Upper lobe of right lung (tissue), 1 donor: ENCODE results near the gene CFAP73. TPM values are rescaled to one million over a fixed set of nuclear protein-coding genes. Genes with fewer than 3 reads are reported as not detected.

Source experiments
- ATAC-seq: fragments of 200-7000 bp; cut with Tn5 transposase; one replicate; pipeline ENCODE4 v1.9.1; 2020; ENCODE audit warnings: mild to moderate bottlenecking, moderate library complexity
- DNase-seq: peaks from one replicate; pipeline ENCODE4 v3.0.0-alpha.2; 2020
- H3K27ac ChIP-seq: fragments of 200-600 bp; one replicate; pipeline ENCODE4 v1.8.0; 2022
- H3K27me3 ChIP-seq: fragments of 200-600 bp; one replicate; pipeline ENCODE4 v1.8.0; 2022; ENCODE audit warnings: mild to moderate bottlenecking
- H3K36me3 ChIP-seq: fragments of 200-600 bp; one replicate; pipeline ENCODE4 v1.8.0; 2022
- H3K4me1 ChIP-seq: fragments of 200-600 bp; one replicate; pipeline ENCODE4 v1.8.0; 2022
- H3K4me3 ChIP-seq: fragments of 200-600 bp; one replicate; pipeline ENCODE4 v1.8.0; 2022; ENCODE audit warnings: mild to moderate bottlenecking
- H3K9me3 ChIP-seq: fragments of 200-600 bp; one replicate; pipeline ENCODE4 v1.8.0; 2022
- CTCF ChIP-seq: fragments of 200-600 bp; IDR thresholded peaks from one replicate; pipeline ENCODE4 v1.8.0; 2022; ENCODE audit warnings: antibody characterized with exemption
- intact Hi-C: fragments of 100-400 bp; cut with DNase I; formaldehyde crosslinking; loops from one replicate; pipeline ENCODE4 v1.11.0; 2022
- total RNA-seq: library from RNA; stranded (reverse); fragmentation: NEBNext Ultra II Directional; extraction: Animal tissue kit (Norgen Biotek cat#: 25700); gene quantifications from one replicate; pipeline ENCODE4 v1.2.1, GENCODE V29; 2021
- donor health status: DM: no; HTN: yes; CAD: no; lungs with severe emphysema.

CFAP73 gene
- total RNA-seq, 1 donor from 2014 or later = not detected

- peaks cover 21% of the 10 kb centered on the region for H3K27me3 ChIP-seq
- H3K4me3 ChIP-seq = no peak overlapping the region
- H3K4me1 ChIP-seq = no peaks in the 10 kb centered on the region
- no peaks in the 10 kb centered on the region for H3K9me3 ChIP-seq
- TF ChIP-seq CTCF = no peak
- DNase-seq = no peak
- H3K36me3 ChIP-seq = no peaks in the 10 kb centered on the region
- intact Hi-C loops = no loop called here
- no peak overlapping the region for H3K27ac ChIP-seq
- no peak for ATAC-seq
Observed at GRCh38 chr12:113133036-113133435, 16.5 kb upstream of the CFAP73 start.

GRCh38 chr12:113133666-113134065 is 15.9 kb upstream of the CFAP73 start:
- no peaks in the 10 kb centered on the region for H3K9me3 ChIP-seq
- no peak for DNase-seq
- H3K36me3 ChIP-seq = no peaks in the 10 kb centered on the region
- no peak for ATAC-seq
- H3K4me3 ChIP-seq = no peak overlapping the region
- intact Hi-C loops = no loop called here
- no peak for TF ChIP-seq CTCF
- no peaks in the 10 kb centered on the region for H3K4me1 ChIP-seq
- H3K27me3 ChIP-seq = peaks cover 21% of the 10 kb centered on the region
- no peak overlapping the region for H3K27ac ChIP-seq

- Histone ChIP-seq H3K36me3 (no peaks in the 10 kb centered on the region), H3K27ac (no peak overlapping the region), H3K4me1 (no peaks in the 10 kb centered on the region), H3K27me3 (peaks cover 21% of the 10 kb centered on the region), H3K9me3 (no peaks in the 10 kb centered on the region), H3K4me3 (no peak overlapping the region)
- DNase-seq = no peak
- intact Hi-C loops = no loop called here
- ATAC-seq = no peak
- no peak for TF ChIP-seq CTCF
Observed at GRCh38 chr12:113134071-113134470, 15.5 kb upstream of the CFAP73 start.

GRCh38 chr12:113134521-113134951 is 15.0 kb upstream of the CFAP73 start:
- TF ChIP-seq CTCF = no peak
- Histone ChIP-seq H3K27me3 (peaks cover 21% of the 10 kb centered on the region), H3K36me3 (no peaks in the 10 kb centered on the region), H3K27ac (no peak overlapping the region), H3K4me3 (no peak overlapping the region), H3K9me3 (no peaks in the 10 kb centered on the region), H3K4me1 (no peaks in the 10 kb centered on the region)
- intact Hi-C loops = no loop called here
- DNase-seq (no peak), ATAC-seq (no peak)

- Histone ChIP-seq H3K36me3 (no peaks in the 10 kb centered on the region), H3K4me3 (no peak within 1 kb of the TSS), H3K9me3 (no peaks in the 10 kb centered on the region), H3K27me3 (peaks cover 21% of the 10 kb centered on the region), H3K27ac (no peak within 1 kb of the TSS), H3K4me1 (no peaks in the 10 kb centered on the region)
- intact Hi-C loops = no loop called here
- DNase-seq (no peak), ATAC-seq (peak; percentile 52)
- TF ChIP-seq CTCF = peak; percentile 22
Observed at GRCh38 chr12:113135178-113136127, 14.1 kb upstream of the CFAP73 start, which contains the start of gene RASAL1. RASAL1 (minus strand) TSS chr12:113135761; CDS start chr12:113135462, 299 bp downstream.
